HL-60 (cell line): Measurements from ENCODE around the gene POLG.

ENCODE experiments used
- GABPA ChIP-seq: IDR thresholded peaks from 2 replicates; pipeline ENCODE4 v1.6.1; 2012; ENCODE audit warnings: low read depth
- POLR2AphosphoS5 ChIP-seq: IDR thresholded peaks from 2 replicates; pipeline ENCODE4 v1.6.1; 2012; ENCODE audit warnings: low read depth
- TF ChIP-seq, protein P1 (sequence below): IDR thresholded peaks from one replicate; pipeline ENCODE4 v1.5.1; 2011; ENCODE audit warnings: low read length, control low read depth, inconsistent platforms; ENCODE audit not compliant: insufficient read depth

GRCh38 chr15:89316504-89316903, 18.1 kb downstream of the POLG start:
- TF ChIP-seq, protein P1, sequence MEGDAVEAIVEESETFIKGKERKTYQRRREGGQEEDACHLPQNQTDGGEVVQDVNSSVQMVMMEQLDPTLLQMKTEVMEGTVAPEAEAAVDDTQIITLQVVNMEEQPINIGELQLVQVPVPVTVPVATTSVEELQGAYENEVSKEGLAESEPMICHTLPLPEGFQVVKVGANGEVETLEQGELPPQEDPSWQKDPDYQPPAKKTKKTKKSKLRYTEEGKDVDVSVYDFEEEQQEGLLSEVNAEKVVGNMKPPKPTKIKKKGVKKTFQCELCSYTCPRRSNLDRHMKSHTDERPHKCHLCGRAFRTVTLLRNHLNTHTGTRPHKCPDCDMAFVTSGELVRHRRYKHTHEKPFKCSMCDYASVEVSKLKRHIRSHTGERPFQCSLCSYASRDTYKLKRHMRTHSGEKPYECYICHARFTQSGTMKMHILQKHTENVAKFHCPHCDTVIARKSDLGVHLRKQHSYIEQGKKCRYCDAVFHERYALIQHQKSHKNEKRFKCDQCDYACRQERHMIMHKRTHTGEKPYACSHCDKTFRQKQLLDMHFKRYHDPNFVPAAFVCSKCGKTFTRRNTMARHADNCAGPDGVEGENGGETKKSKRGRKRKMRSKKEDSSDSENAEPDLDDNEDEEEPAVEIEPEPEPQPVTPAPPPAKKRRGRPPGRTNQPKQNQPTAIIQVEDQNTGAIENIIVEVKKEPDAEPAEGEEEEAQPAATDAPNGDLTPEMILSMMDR: no peak
- TF ChIP-seq POLR2AphosphoS5: no peak
- TF ChIP-seq GABPA: no peak
